ENCODE data around the gene TMEM181. TPM values are rescaled to one million over a fixed set of nuclear protein-coding genes. Genes with fewer than 3 reads are reported as not detected.
"Not testable (repeated sequence)": the region's sequence is repeated elsewhere in the genome, so short reads cannot be mapped to it uniquely, and the experiment has no call there.

TMEM181 gene
- 26.3 TPM for total RNA-seq

- DNase-seq, result peak; percentile 94
Observed at GRCh38 chr6:158559895-158560835, at the start of gene TMEM181. TMEM181 (plus strand) TSS chr6:158560091; CDS start chr6:158560225, 134 bp downstream.

- DNase-seq, result no peak
Observed at GRCh38 chr6:158512809-158513208, 47.1 kb upstream of the TMEM181 start.

- no peak for DNase-seq
Observed at GRCh38 chr6:158514176-158514575, 45.7 kb upstream of the TMEM181 start.

- DNase-seq, result no peak
Observed at GRCh38 chr6:158514991-158515390, 44.9 kb upstream of the TMEM181 start.

GRCh38 chr6:158516098-158516497, 43.8 kb upstream of the TMEM181 start:
- DNase-seq, result peak; percentile 24

- DNase-seq, result no peak
Observed at GRCh38 chr6:158517038-158517437, 42.9 kb upstream of the TMEM181 start.

- no peak for DNase-seq
Observed at GRCh38 chr6:158517581-158517980, 42.3 kb upstream of the TMEM181 start.

GRCh38 chr6:158518191-158519127, 41.4 kb upstream of the TMEM181 start:
- DNase-seq, result peak; percentile 71

GRCh38 chr6:158519300-158519699, 40.6 kb upstream of the TMEM181 start:
- DNase-seq, result no peak

GRCh38 chr6:158519761-158520160, 40.1 kb upstream of the TMEM181 start:
- no peak for DNase-seq

- DNase-seq, result not testable (repeated sequence)
Observed at GRCh38 chr6:158520975-158521374, 38.9 kb upstream of the TMEM181 start.

- no peak for DNase-seq
Observed at GRCh38 chr6:158521759-158522158, 38.1 kb upstream of the TMEM181 start.

GRCh38 chr6:158522616-158523015, 37.3 kb upstream of the TMEM181 start:
- DNase-seq, result no peak

GRCh38 chr6:158524311-158524710, 35.6 kb upstream of the TMEM181 start:
- no peak for DNase-seq

- not testable (repeated sequence) for DNase-seq
Observed at GRCh38 chr6:158527858-158528257, 32.0 kb upstream of the TMEM181 start.

- no peak for DNase-seq
Observed at GRCh38 chr6:158528826-158529225, 31.1 kb upstream of the TMEM181 start.

- DNase-seq, result no peak
Observed at GRCh38 chr6:158529629-158530028, 30.3 kb upstream of the TMEM181 start.

- no peak for DNase-seq
Observed at GRCh38 chr6:158531566-158531965, 28.3 kb upstream of the TMEM181 start.

GRCh38 chr6:158531970-158532369, 27.9 kb upstream of the TMEM181 start:
- DNase-seq, result no peak

GRCh38 chr6:158536084-158536890, 23.6 kb upstream of the TMEM181 start:
- peak; percentile 91 for DNase-seq

- peak; percentile 67 for DNase-seq
Observed at GRCh38 chr6:158536891-158537798, 22.7 kb upstream of the TMEM181 start.
